HepG2 (cell line): ENCODE data around the gene POPDC2. TPM values are rescaled to one million over a fixed set of nuclear protein-coding genes. Genes with fewer than 3 reads are reported as not detected.

Source experiments
- ATAC-seq: fragments of 200-7000 bp; cut with Tn5 transposase; 3 replicates; pipeline ENCODE4 v1.9.1; 2020; ENCODE audit warnings: mild to moderate bottlenecking, moderate library complexity
- BruUV-seq: library from RNA; stranded (reverse); fragments of 400-500 nt; replicated peaks from 2 replicates; lab custom pipeline; 2021; lab: Mats Ljungman, UMichigan
- CTCF ChIA-PET: fragments of 300-600 bp; formaldehyde crosslinking; extraction: SDS; loops from one replicate; lab custom pipeline; 2021; ENCODE audit warnings: low total read pairs, inconsistent platforms, low intra/inter-chr PET ratio; lab: Yijun Ruan, JAX
- POLR2A ChIA-PET: fragments of 350-600 bp; sonication (Branson Sonifier 250); formaldehyde crosslinking; loops from one replicate; lab custom pipeline; 2020; ENCODE audit warnings: antibody characterized with exemption, inconsistent platforms; lab: Yijun Ruan, JAX
- DNase-seq: peaks from one replicate; pipeline ENCODE4 v3.0.0-alpha.2; 2015; ENCODE audit warnings: low spot score
- FAIRE-seq: peaks from 3 replicates; lab custom pipeline; 2011; peaks lifted over from hg19 to GRCh38; lab: Jason Lieb, UNC
- H2AFZ ChIP-seq: one replicate; pipeline ENCODE4 v1.6.1; 2011; ENCODE audit warnings: low read length, inconsistent platforms
- H3K27ac ChIP-seq: fragments of 300-600 bp; 3 replicates; pipeline ENCODE4 v1.8.0; 2011; ENCODE audit warnings: mixed run types, mild to moderate bottlenecking, mixed read lengths, low read length, inconsistent platforms; ENCODE audit not compliant: insufficient read depth; ENCODE audit errors: extremely low read length
- H3K27me3 ChIP-seq, 2 experiments: fragments of 200-600 bp in 1 of 2; 2 replicates in 1 of 2; 3 replicates in 1 of 2; pipeline versions ENCODE4 v1.6.0 to v1.8.0; 2011; ENCODE audit warnings: low read length in 2 of 2, mild to moderate bottlenecking in 2 of 2, moderate library complexity in 2 of 2, inconsistent platforms in 1 of 2; ENCODE audit not compliant: insufficient read depth in 2 of 2, control insufficient read depth in 1 of 2
- H3K36me3 ChIP-seq, 2 experiments: fragments of 200-600 bp in 1 of 2; replicated peaks in 1 of 2; 2 replicates in 1 of 2; 3 replicates in 1 of 2; pipeline versions ENCODE4 v1.5.1 to v1.8.0; 2011; ENCODE audit warnings: low read length in 2 of 2, inconsistent platforms in 1 of 2; ENCODE audit not compliant: insufficient read depth in 2 of 2, control insufficient read depth in 1 of 2
- H3K4me1 ChIP-seq: 2 replicates; pipeline ENCODE4 v1.5.1; 2012; ENCODE audit warnings: low read length, inconsistent platforms; ENCODE audit not compliant: insufficient read depth
- H3K4me2 ChIP-seq: 2 replicates; pipeline ENCODE4 v1.6.0; 2011; ENCODE audit warnings: low read depth, low read length, inconsistent platforms
- H3K4me3 ChIP-seq, 3 experiments: fragments of 200-600 bp in 1 of 3; sonication (generic), shearing (Covaris generic) in 1 of 3; replicated peaks in 1 of 3; 2 replicates each; pipeline ENCODE4 v1.5.1; 2011 to 2016; ENCODE audit warnings: low read length in 3 of 3, inconsistent platforms in 2 of 3, low read depth in 2 of 3, mild to moderate bottlenecking in 2 of 3, control low read depth in 1 of 3, mixed read lengths in 1 of 3; ENCODE audit not compliant: insufficient read depth in 1 of 3
- H3K79me2 ChIP-seq: one replicate; pipeline ENCODE4 v1.6.1; 2011; ENCODE audit warnings: low read length, inconsistent platforms; ENCODE audit not compliant: insufficient read depth
- H3K9ac ChIP-seq: 2 replicates; pipeline ENCODE4 v1.6.0; 2011; ENCODE audit warnings: mild to moderate bottlenecking, low read depth, low read length, inconsistent platforms; ENCODE audit not compliant: insufficient read depth
- H3K9me3 ChIP-seq: 2 replicates; pipeline ENCODE4 v1.5.1; 2012; ENCODE audit warnings: mild to moderate bottlenecking, low read length
- H4K20me1 ChIP-seq: 2 replicates; pipeline ENCODE4 v1.6.0; 2011; ENCODE audit warnings: inconsistent platforms, mild to moderate bottlenecking, low read length, moderate library complexity; ENCODE audit not compliant: insufficient read depth
- ARID3A ChIP-seq: IDR thresholded peaks from 2 replicates; pipeline ENCODE4 v1.6.1; 2012; ENCODE audit warnings: low read depth, low read length, improper control_type of control experiment
- ATF1 ChIP-seq: IDR thresholded peaks from 2 replicates; pipeline ENCODE4 v1.6.1; 2016; ENCODE audit warnings: mild to moderate bottlenecking, control low read depth
- BCL3 ChIP-seq: sonication (generic); formaldehyde crosslinking; IDR thresholded peaks from 2 replicates; pipeline ENCODE4 v1.5.1; 2020; ENCODE audit warnings: mild to moderate bottlenecking, missing genetic modification reagents, moderate library complexity
- CEBPZ ChIP-seq: IDR thresholded peaks from 2 replicates; pipeline ENCODE4 v1.6.1; 2012; ENCODE audit warnings: low read length, improper control_type of control experiment
- NONO ChIP-seq, 2 experiments: fragments of 450-650 bp in 1 of 2; sonication (generic) in 1 of 2; formaldehyde crosslinking in 1 of 2; IDR thresholded peaks in 1 of 2; conservative IDR thresholded peaks in 1 of 2; 2 replicates each; pipeline versions ENCODE4 v1.6.1 to v1.8.0; 2017 to 2022; ENCODE audit warnings: mild to moderate bottlenecking in 1 of 2, missing genetic modification reagents in 1 of 2, moderate library complexity in 1 of 2
- NR0B2 ChIP-seq: sonication (generic); formaldehyde crosslinking; IDR thresholded peaks from 2 replicates; pipeline ENCODE4 v1.4.0; 2020; ENCODE audit warnings: mild to moderate bottlenecking, missing genetic modification reagents
- RERE ChIP-seq: IDR thresholded peaks from 2 replicates; pipeline ENCODE4 v1.6.1; 2016; ENCODE audit warnings: low read depth, missing genetic modification reagents, missing compliant biosample characterization
- SIN3B ChIP-seq: fragments of 150-350 bp; IDR thresholded peaks from 2 replicates; pipeline ENCODE4 v1.6.1; 2014; ENCODE audit warnings: low read length
- ZC3H4 ChIP-seq: sonication (generic); formaldehyde crosslinking; IDR thresholded peaks from 2 replicates; pipeline ENCODE4 v1.4.0; 2020; ENCODE audit warnings: missing genetic modification reagents, borderline replicate concordance
- ZNF546 ChIP-seq: sonication (generic); formaldehyde crosslinking; conservative IDR thresholded peaks from 2 replicates; pipeline ENCODE4 v1.8.1; 2023; ENCODE audit warnings: mild to moderate bottlenecking, missing genetic modification reagents
- WGBS: methylation state at CpG from one replicate; pipeline ENCODE4 v1.1.6; 2017; ENCODE audit warnings: low lambda C conversion rate; 5-methylcytosine and 5-hydroxymethylcytosine counted together
- in situ Hi-C: cut with HindIII; loops from 2 replicates; pipeline ENCODE4 v1.10.0; 2017; ENCODE audit warnings: low pct_unique_long_range_greater_than_20kb; ENCODE audit not compliant: extremely low pct_ligation_motif_present
- intact Hi-C: fragments of 100-400 bp; cut with micrococcal nuclease; formaldehyde crosslinking; loops from one replicate; pipeline ENCODE4 v1.10.0; 2022; ENCODE audit not compliant: unreplicated experiment
- polyA plus RNA-seq, 8 experiments: library from polyadenylated mRNA; depleted of rRNA in 3 of 8; stranded (reverse) in 7 of 8; unstranded in 1 of 8; fragments of >200 nt; fragmentation: Illumina TruSeq in 4 of 8; extraction: Trizol in 4 of 8; gene quantifications; 2 replicates each; pipeline versions ENCODE4 v1.2.1 to v1.2.3, GENCODE V29; 2011 to 2016; ENCODE audit warnings: low read depth in 4 of 8, missing spikeins in 1 of 8, mixed read lengths in 1 of 8; ENCODE audit not compliant: insufficient read depth in 1 of 8
- total RNA-seq, 5 experiments: library from RNA; depleted of rRNA; stranded (reverse); fragments of >200 nt; fragmentation: Illumina TruSeq; extraction: Trizol; gene quantifications; 2 replicates each; pipeline ENCODE4 v1.2.3, GENCODE V29; 2016; ENCODE audit warnings: low read depth in 1 of 5

Gene POPDC2
- total and polyA plus RNA-seq, 2 of the 13 experiments (the other 11 are each of a cell fraction or from before 2014, with no cell fraction given), result 0.18 to 0.58 TPM

- no peak for DNase-seq
- Histone ChIP-seq H3K36me3 (no peaks in the 10 kb centered on the region), H3K4me1 (peaks cover 21% of the 10 kb centered on the region; the same call in 1 of the 2 replicates), H3K4me2 (no peak overlapping the region), H3K79me2 (no peaks in the 10 kb centered on the region), H4K20me1 (no peaks in the 10 kb centered on the region), H2AFZ (no peak overlapping the region), H3K4me3 (no peak overlapping the region), H3K9ac (no peak overlapping the region), H3K27ac (no peak overlapping the region), H3K27me3 (no peaks in the 10 kb centered on the region; a peak in 1 of 5 replicates), H3K9me3 (no peaks in the 10 kb centered on the region)
- 55% methylated on average over 5 of the region's 6 CpGs for WGBS
- in situ Hi-C loops, result no loop called here
- intact Hi-C loops, result loop anchor here (1.0 kb wide), 1 partner anchor 82 kb away; no protein-coding TSS in a partner anchor
- ChIA-PET POLR2A (no interaction called here), CTCF (no interaction called here)
- no TSS peak for BruUV-seq
- no peak for ATAC-seq
- no peak for FAIRE-seq
- TF ChIP-seq NR0B2, result no peak
- TF ChIP-seq SIN3B, result no peak
- TF ChIP-seq ZNF546 (CRISPR knock-in tag), result no peak
- no peak for TF ChIP-seq ARID3A
- no peak for TF ChIP-seq ZC3H4 (CRISPR knock-in tag)
- TF ChIP-seq CEBPZ, result no peak
- no peak for TF ChIP-seq BCL3
- TF ChIP-seq RERE (CRISPR knock-in tag), result no peak
- TF ChIP-seq NONO (IDR thresholded peaks at IDR 0.05), result no peak
- no peak for TF ChIP-seq NONO (CRISPR knock-in tag; conservative IDR thresholded peaks at IDR 0.05)
- TF ChIP-seq ATF1 (CRISPR knock-in tag), result no peak
These were observed 60.7 kb downstream of the POPDC2 start for GRCh38 chr3:119599558-119600174.
